DND-41 (cell line): ENCODE data around the gene GOLGA7B.

Source experiments
- EZH2 ChIP-seq: IDR thresholded peaks from 3 replicates; pipeline ENCODE4 v1.6.1; 2012; ENCODE audit warnings: borderline replicate concordance, low read depth, mild to moderate bottlenecking, moderate library complexity, low read length, inconsistent platforms; ENCODE audit not compliant: severe bottlenecking
- TF ChIP-seq, protein P1 (sequence below): IDR thresholded peaks from 2 replicates; pipeline ENCODE4 v1.5.1; 2012; ENCODE audit warnings: borderline replicate concordance, low read length, moderate library complexity, mild to moderate bottlenecking; ENCODE audit not compliant: poor library complexity, severe bottlenecking; ENCODE audit errors: extremely low read depth

DNA sequence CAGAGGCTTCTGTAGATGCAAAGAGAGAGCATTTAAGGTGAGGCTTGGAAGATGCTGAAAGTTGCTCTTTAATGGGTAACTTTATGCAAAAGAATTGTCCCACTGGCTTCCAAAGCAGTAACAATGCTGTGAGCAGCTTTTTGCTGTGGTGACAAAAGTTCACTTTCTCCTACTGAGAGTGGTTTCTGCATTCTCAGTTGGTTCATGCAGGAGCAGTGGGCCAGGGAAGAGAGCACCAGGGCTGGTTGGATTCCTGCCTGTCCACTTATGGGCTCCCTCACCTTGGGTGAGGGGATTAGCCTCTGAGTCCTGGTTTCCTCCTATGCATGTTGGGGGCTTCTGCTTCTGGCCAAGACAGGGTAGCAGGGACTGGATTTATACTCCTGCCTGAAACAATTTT is 31.1 kb upstream of the GOLGA7B start:
- no peak for TF ChIP-seq EZH2
- TF ChIP-seq, protein P1, sequence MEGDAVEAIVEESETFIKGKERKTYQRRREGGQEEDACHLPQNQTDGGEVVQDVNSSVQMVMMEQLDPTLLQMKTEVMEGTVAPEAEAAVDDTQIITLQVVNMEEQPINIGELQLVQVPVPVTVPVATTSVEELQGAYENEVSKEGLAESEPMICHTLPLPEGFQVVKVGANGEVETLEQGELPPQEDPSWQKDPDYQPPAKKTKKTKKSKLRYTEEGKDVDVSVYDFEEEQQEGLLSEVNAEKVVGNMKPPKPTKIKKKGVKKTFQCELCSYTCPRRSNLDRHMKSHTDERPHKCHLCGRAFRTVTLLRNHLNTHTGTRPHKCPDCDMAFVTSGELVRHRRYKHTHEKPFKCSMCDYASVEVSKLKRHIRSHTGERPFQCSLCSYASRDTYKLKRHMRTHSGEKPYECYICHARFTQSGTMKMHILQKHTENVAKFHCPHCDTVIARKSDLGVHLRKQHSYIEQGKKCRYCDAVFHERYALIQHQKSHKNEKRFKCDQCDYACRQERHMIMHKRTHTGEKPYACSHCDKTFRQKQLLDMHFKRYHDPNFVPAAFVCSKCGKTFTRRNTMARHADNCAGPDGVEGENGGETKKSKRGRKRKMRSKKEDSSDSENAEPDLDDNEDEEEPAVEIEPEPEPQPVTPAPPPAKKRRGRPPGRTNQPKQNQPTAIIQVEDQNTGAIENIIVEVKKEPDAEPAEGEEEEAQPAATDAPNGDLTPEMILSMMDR: no peak
